ENCODE measurements around the gene GLI3. TPM values are rescaled to one million over a fixed set of nuclear protein-coding genes. Genes with fewer than 3 reads are reported as not detected.

GLI3 gene
- total and polyA plus RNA-seq, 2 of the 4 experiments (the other 2 are of a cell fraction) = 1.3 to 3.9 TPM

- Histone ChIP-seq H3K56ac (ENCODE audit: extremely low read depth, insufficient read depth, low read length) (0 out of 2 replicates have a peak overlapping the region, but pooled peaks have one; percentile 5), H3K4me1 (ENCODE audit: control insufficient read depth, insufficient read depth, low read length) (peaks cover 11% of the 10 kb centered on the region), H2AK5ac (ENCODE audit: low read depth, low read length) (no peak overlapping the region), H3K9me1 (ENCODE audit: insufficient read depth, low read length) (no peaks in the 10 kb centered on the region), H4K8ac (ENCODE audit: low read depth in 2 of 2, low read length in 2 of 2) (no peak overlapping the region), H3K4ac (ENCODE audit: low read depth, low read length) (no peak overlapping the region), H4K91ac (ENCODE audit: insufficient read depth, low read depth, low read length) (no peak overlapping the region; the same call in 1 of the 2 replicates), H2BK15ac (ENCODE audit: low read depth, low read length) (no peak overlapping the region), H3K14ac (replicated peaks; ENCODE audit: low read depth, low read length) (no peak overlapping the region), H2BK20ac (ENCODE audit: low read depth, low read length) (no peak overlapping the region), H2AFZ (replicated peaks; ENCODE audit: low read length, poor library complexity) (no peak overlapping the region), H4K5ac (ENCODE audit: low read depth, low read length) (no peak overlapping the region), H2BK120ac (ENCODE audit: low read depth, low read length) (no peak overlapping the region), H3K36me3 (ENCODE audit: control insufficient read depth, insufficient read depth, low read length) (peaks cover 1% of the 10 kb centered on the region; the same call in 1 of the 2 replicates), H3K9me3 (ENCODE audit: control insufficient read depth, insufficient read depth, low read length) (no peaks in the 10 kb centered on the region), H2BK5ac (ENCODE audit: low read depth, low read length, poor library complexity, severe bottlenecking) (no peak overlapping the region), H3K9ac (ENCODE audit: low read depth, low read length) (no peak overlapping the region; the same call in 1 of the 2 replicates), H3K27me3 (ENCODE audit: control insufficient read depth, insufficient read depth, low read length) (no peaks in the 10 kb centered on the region), H3K79me1 (ENCODE audit: low read depth in 1 of 2, low read length in 2 of 2) (peaks cover 17 to 30% of the 10 kb centered on the region in 2 experiments), H3K27ac (ENCODE audit: insufficient read depth, low read length) (no peak overlapping the region), H3K4me3 (ENCODE audit: insufficient read depth, low read depth, low read length) (no peak overlapping the region), H4K20me1 (ENCODE audit: insufficient read depth, low read length) (peaks cover 13% of the 10 kb centered on the region), H3K23ac (ENCODE audit: low read depth, low read length) (peak overlapping the region; percentile 4; the same call in 1 of the 2 replicates), H3K4me2 (ENCODE audit: low read depth, low read length) (peak overlapping the region; percentile 66; the same call in 1 of the 2 replicates), H2AK9ac (replicated peaks; ENCODE audit: low read depth, low read length, poor library complexity) (no peak overlapping the region), H3K18ac (ENCODE audit: low read depth, low read length) (peak overlapping the region; percentile 32; the same call in 1 of the 2 replicates)
- dilution Hi-C loops (cut with HindIII; ENCODE audit: low sequenced_read_pairs, unreplicated experiment) (no loop called here), intact Hi-C loops (cut with micrococcal nuclease) (loop anchor here (2.0 to 5.0 kb wide), 2 partner anchors 137 to 251 kb away; no protein-coding TSS in a partner anchor), in situ Hi-C loops (cut with MboI; ENCODE audit: low sequenced_read_pairs) (loop anchor here (25.0 kb wide), 1 partner anchor 247 kb away; no protein-coding TSS in a partner anchor)
- peak; percentile 4; the same call in 1 of the 2 replicates for TF ChIP-seq FOS (IDR thresholded peaks at IDR 0.05; ENCODE audit: low read depth, low read length)
- TF ChIP-seq RFX5 (IDR thresholded peaks at IDR 0.05; ENCODE audit: low read depth, low read length) = no peak
- BruUV-seq (replicated peaks) = no TSS peak
- no CpG with 5 or more reads among the region's 3 CpGs for WGBS, 2 experiments (ENCODE audit: extremely low coverage in 2 of 2, insufficient read length in 1 of 2)
- peak; percentile 68 for DNase-seq
- ChIA-PET POLR2A (ENCODE audit: unreplicated experiment) (interaction anchor here (0.6 kb wide), 1 partner anchor 1413 kb away, joined by 3 read pairs; no protein-coding TSS in a partner anchor), CTCF (no interaction called here)
- no peak for ATAC-seq (ENCODE audit: low read depth)
Observed at GRCh38 chr7:42233695-42234331, 3.2 kb downstream of the GLI3 start.

All from IMR-90 (cell line).